COLO829 (cell line): Measurements from ENCODE around the gene COMMD10.
A peak's percentile ranks its signal among the peaks of the same experiment; 100 is the strongest.
"Not testable (repeated sequence)": the region's sequence is repeated elsewhere in the genome, so short reads cannot be mapped to it uniquely, and the experiment has no call there.

Source experiments
- DNase-seq: peaks from one replicate; pipeline ENCODE4 v3.0.0; 2012; ENCODE audit warnings: low spot score

Gene COMMD10

GRCh38 chr5:116097301-116097700 lies 12.5 kb downstream of the COMMD10 start:
- no peak for DNase-seq

- no peak for DNase-seq
Measured at GRCh38 chr5:116098998-116099397, 14.2 kb downstream of the COMMD10 start.

GRCh38 chr5:116104941-116105340 lies 20.1 kb downstream of the COMMD10 start:
- not testable (repeated sequence) for DNase-seq

- no peak for DNase-seq
Measured at GRCh38 chr5:116115163-116115562, 30.3 kb downstream of the COMMD10 start.

GRCh38 chr5:116130471-116130870 lies 45.6 kb downstream of the COMMD10 start:
- DNase-seq = no peak

- DNase-seq = no peak
Measured at GRCh38 chr5:116130976-116131375, 46.2 kb downstream of the COMMD10 start.

- DNase-seq = no peak
Measured at GRCh38 chr5:116133281-116133680, 48.5 kb downstream of the COMMD10 start.

GRCh38 chr5:116135344-116135743 lies 50.5 kb downstream of the COMMD10 start:
- DNase-seq = no peak

- peak; percentile 13 for DNase-seq
Measured at GRCh38 chr5:116137544-116138378, 52.9 kb downstream of the COMMD10 start.

- DNase-seq = no peak
Measured at GRCh38 chr5:116142495-116142894, 57.7 kb downstream of the COMMD10 start.

GRCh38 chr5:116144103-116144502 lies 59.3 kb downstream of the COMMD10 start:
- no peak for DNase-seq

GRCh38 chr5:116144991-116145390 lies 60.2 kb downstream of the COMMD10 start:
- DNase-seq = no peak

GRCh38 chr5:116145416-116145815 lies 60.6 kb downstream of the COMMD10 start:
- DNase-seq = no peak

GRCh38 chr5:116152169-116152568 lies 67.3 kb downstream of the COMMD10 start:
- no peak for DNase-seq

GRCh38 chr5:116153687-116154174 lies 68.9 kb downstream of the COMMD10 start:
- DNase-seq = no peak

- no peak for DNase-seq
Measured at GRCh38 chr5:116154252-116154651, 69.4 kb downstream of the COMMD10 start.

- no peak for DNase-seq
Measured at GRCh38 chr5:116154931-116155330, 70.1 kb downstream of the COMMD10 start.

- no peak for DNase-seq
Measured at GRCh38 chr5:116157902-116158301, 73.1 kb downstream of the COMMD10 start.

- DNase-seq = no peak
Measured at GRCh38 chr5:116159006-116159405, 74.2 kb downstream of the COMMD10 start.

GRCh38 chr5:116174111-116174510 lies 89.3 kb downstream of the COMMD10 start:
- DNase-seq = no peak

- DNase-seq = no peak
Measured at GRCh38 chr5:116176121-116176520, 91.3 kb downstream of the COMMD10 start.

GRCh38 chr5:116178925-116179324 lies 94.1 kb downstream of the COMMD10 start:
- no peak for DNase-seq

- DNase-seq = no peak
Measured at GRCh38 chr5:116209166-116209565, 124.3 kb downstream of the COMMD10 start.

GRCh38 chr5:116212225-116212624 lies 127.4 kb downstream of the COMMD10 start:
- no peak for DNase-seq
